Measurements from ENCODE around the gene ZNF207. TPM values are rescaled to one million over a fixed set of nuclear protein-coding genes. Genes with fewer than 3 reads are reported as not detected.

The ZNF207 gene
- total and polyA plus RNA-seq, 9 of the 15 experiments (the other 6 are each of a cell fraction or from before 2014, with no cell fraction given), result 123 to 370 (median 250) TPM

- H3K4me1 ChIP-seq (replicated peaks in 1 of 2; ENCODE audit: control insufficient read depth in 2 of 2, insufficient read depth in 2 of 2, low read length in 2 of 2), result peaks cover 0 to 4% of the 10 kb centered on the region in 2 experiments; a peak in 2 of 5 replicates
- no peak overlapping the region for H3K4me2 ChIP-seq (ENCODE audit: insufficient read depth, low read length)
- H3K27ac ChIP-seq (ENCODE audit: extremely low read depth, low read depth, low read length), result no peak overlapping the region
- peak overlapping the region in 1 of 2 experiments; percentile 43; a peak in 1 of 4 replicates for H3K9ac ChIP-seq (ENCODE audit: insufficient read depth in 1 of 2, low read depth in 2 of 2, low read length in 2 of 2)
- WGBS (ENCODE audit: insufficient coverage, low coverage, missing lambda C conversion rate), result 17% methylated on average over 11 of the region's 11 CpGs
- BruUV-seq (replicated peaks), result no TSS peak
- no peak for TF ChIP-seq FOXA3 (CRISPR knock-in tag; conservative IDR thresholded peaks at IDR 0.05 in 1 of 2, IDR thresholded peaks at IDR 0.05 in 1 of 2)
- H3K27me3 ChIP-seq (ENCODE audit: control insufficient read depth in 2 of 2, insufficient read depth in 2 of 2, low read length in 2 of 2), result no peaks in the 10 kb centered on the region
- no peak for ATAC-seq
- FAIRE-seq, result no peak
- no peak for DNase-seq (ENCODE audit: extremely low read depth in 1 of 4, low spot score in 3 of 4)
- in situ Hi-C loops (cut with MboI) (no loop called here), intact Hi-C loops (cut with micrococcal nuclease) (no loop called here)
- H3K9me3 ChIP-seq (replicated peaks; ENCODE audit: control insufficient read depth, insufficient read depth, low read depth, low read length), result no peaks in the 10 kb centered on the region
- ChIA-PET POLR2A (interaction anchor here (0.9 to 1.5 kb wide), 3 partner anchors 8 to 27 kb away, joined by 3 to 5 read pairs (median 4); no protein-coding TSS in a partner anchor), CTCF (ENCODE audit: low intra/inter-chr PET ratio) (no interaction called here)
- H3K9me1 ChIP-seq (ENCODE audit: control insufficient read depth, insufficient read depth, low read length), result no peaks in the 10 kb centered on the region
- H3K36me3 ChIP-seq (ENCODE audit: control insufficient read depth, insufficient read depth, low read length), result no peaks in the 10 kb centered on the region
- no peaks in the 10 kb centered on the region for H4K20me1 ChIP-seq (replicated peaks; ENCODE audit: control insufficient read depth, insufficient read depth, low read length)
- H3K4me3 ChIP-seq, result no peak overlapping the region
- H3K79me2 ChIP-seq (ENCODE audit: control insufficient read depth, insufficient read depth, low read length), result no peaks in the 10 kb centered on the region
- H2AFZ ChIP-seq (ENCODE audit: low read depth, low read length), result 0 out of 2 replicates have a peak overlapping the region, but pooled peaks have one; percentile 12
These were observed 26.0 kb upstream of the ZNF207 start for GRCh38 chr17:32323811-32324491.

GRCh38 chr17:32327911-32328310 lies 22.0 kb upstream of the ZNF207 start:
- Histone ChIP-seq H3K4me1 (replicated peaks in 1 of 2; ENCODE audit: control insufficient read depth in 2 of 2, insufficient read depth in 2 of 2, low read length in 2 of 2) (peaks cover 0 to 4% of the 10 kb centered on the region in 2 experiments; a peak in 1 of 5 replicates), H4K20me1 (replicated peaks; ENCODE audit: control insufficient read depth, insufficient read depth, low read length) (no peaks in the 10 kb centered on the region), H3K9ac (ENCODE audit: insufficient read depth in 1 of 2, low read depth in 2 of 2, low read length in 2 of 2) (no peak overlapping the region), H3K9me3 (replicated peaks; ENCODE audit: control insufficient read depth, insufficient read depth, low read depth, low read length) (no peaks in the 10 kb centered on the region), H2AFZ (ENCODE audit: low read depth, low read length) (0 out of 2 replicates have a peak overlapping the region, but pooled peaks have one; percentile 24), H3K36me3 (ENCODE audit: control insufficient read depth, insufficient read depth, low read length) (no peaks in the 10 kb centered on the region), H3K27me3 (ENCODE audit: control insufficient read depth in 2 of 2, insufficient read depth in 2 of 2, low read length in 2 of 2) (no peaks in the 10 kb centered on the region), H3K27ac (ENCODE audit: extremely low read depth, low read depth, low read length) (no peak overlapping the region), H3K9me1 (ENCODE audit: control insufficient read depth, insufficient read depth, low read length) (no peaks in the 10 kb centered on the region), H3K79me2 (ENCODE audit: control insufficient read depth, insufficient read depth, low read length) (no peaks in the 10 kb centered on the region), H3K4me2 (ENCODE audit: insufficient read depth, low read length) (no peak overlapping the region), H3K4me3 (no peak overlapping the region)
- WGBS (ENCODE audit: insufficient coverage, low coverage, missing lambda C conversion rate), result 83% methylated on average over 1 of the region's 1 CpG
- FAIRE-seq (no peak), DNase-seq (ENCODE audit: extremely low read depth in 1 of 4, low spot score in 3 of 4) (peak in 1 of 4 experiments; percentile 4), ATAC-seq (no peak)
- TF ChIP-seq MCM3 (IDR thresholded peaks at IDR 0.05) (no peak), PHF21A (IDR thresholded peaks at IDR 0.05; ENCODE audit: borderline replicate concordance, low read depth) (no peak), ETV1 (tag; conservative IDR thresholded peaks at IDR 0.05; ENCODE audit: low read depth) (no peak)
- TF ChIP-seq, protein P1, sequence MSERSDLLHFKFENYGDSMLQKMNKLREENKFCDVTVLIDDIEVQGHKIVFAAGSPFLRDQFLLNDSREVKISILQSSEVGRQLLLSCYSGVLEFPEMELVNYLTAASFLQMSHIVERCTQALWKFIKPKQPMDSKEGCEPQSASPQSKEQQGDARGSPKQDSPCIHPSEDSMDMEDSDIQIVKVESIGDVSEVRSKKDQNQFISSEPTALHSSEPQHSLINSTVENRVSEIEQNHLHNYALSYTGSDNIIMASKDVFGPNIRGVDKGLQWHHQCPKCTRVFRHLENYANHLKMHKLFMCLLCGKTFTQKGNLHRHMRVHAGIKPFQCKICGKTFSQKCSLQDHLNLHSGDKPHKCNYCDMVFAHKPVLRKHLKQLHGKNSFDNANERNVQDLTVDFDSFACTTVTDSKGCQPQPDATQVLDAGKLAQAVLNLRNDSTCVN (CRISPR knock-in tag; IDR thresholded peaks at IDR 0.05), result no peak
- POLR2A ChIA-PET, result interaction anchor here (1.3 kb wide), 1 partner anchor 8 kb away, joined by 3 read pairs; no protein-coding TSS in a partner anchor
- CTCF ChIA-PET (ENCODE audit: low intra/inter-chr PET ratio), result no interaction called here
- intact Hi-C loops (cut with micrococcal nuclease), result no loop called here
- in situ Hi-C loops (cut with MboI), result no loop called here
- no TSS peak for BruUV-seq (replicated peaks)
